Neural cell (in vitro differentiated cells): ENCODE measurements around the gene RAB40A. TPM values are rescaled to one million over a fixed set of nuclear protein-coding genes. Genes with fewer than 3 reads are reported as not detected.

Source experiments
- H2AFZ ChIP-seq: fragments of 200-600, 300-800 bp; sonication (generic), shearing (Covaris generic); 2 replicates; pipeline ENCODE4 v1.6.0; 2014; ENCODE audit warnings: low read depth, mild to moderate bottlenecking, antibody characterized with exemption, low read length, moderate library complexity
- H3F3A ChIP-seq: fragments of 200-600 bp; shearing (Covaris generic); 2 replicates; pipeline ENCODE4 v1.6.1; 2016; ENCODE audit warnings: mild to moderate bottlenecking, moderate library complexity, mixed read lengths, antibody characterized with exemption, low read length; ENCODE audit not compliant: insufficient read depth, poor library complexity, severe bottlenecking
- H3K27ac ChIP-seq: fragments of 200-600, 300-800 bp; sonication (generic), shearing (Covaris generic); 2 replicates; pipeline ENCODE4 v1.5.1; 2014; ENCODE audit warnings: mild to moderate bottlenecking, low read length, moderate library complexity
- H3K27me3 ChIP-seq: fragments of 300-800, 200-600 bp; sonication (generic), shearing (Covaris generic); 2 replicates; pipeline ENCODE4 v1.6.0; 2014; ENCODE audit warnings: mild to moderate bottlenecking, low read depth, low read length, moderate library complexity; ENCODE audit not compliant: insufficient read depth
- H3K36me3 ChIP-seq: fragments of 300-800, 200-600 bp; sonication (generic), shearing (Covaris generic); 2 replicates; pipeline ENCODE4 v1.5.1; 2014; ENCODE audit warnings: mild to moderate bottlenecking, antibody characterized with exemption, low read length, moderate library complexity; ENCODE audit not compliant: insufficient read depth
- H3K4me2 ChIP-seq: fragments of 300-800, 200-600 bp; sonication (generic), shearing (Covaris generic); 2 replicates; pipeline ENCODE4 v1.6.0; 2014; ENCODE audit warnings: mild to moderate bottlenecking, low read length
- H3K4me3 ChIP-seq: fragments of 300-800, 200-600 bp; sonication (generic), shearing (Covaris generic); 2 replicates; pipeline ENCODE4 v1.5.1; 2014; ENCODE audit warnings: mild to moderate bottlenecking, low read length, moderate library complexity
- H3K79me2 ChIP-seq: fragments of 200-600 bp; shearing (Covaris generic); replicated peaks from 2 replicates; pipeline ENCODE4 v1.6.0; 2014; ENCODE audit warnings: mild to moderate bottlenecking, low read length, moderate library complexity; ENCODE audit not compliant: insufficient read depth
- H3K9ac ChIP-seq: fragments of 300-800, 200-600 bp; sonication (generic), shearing (Covaris generic); 2 replicates; pipeline ENCODE4 v1.6.1; 2016; ENCODE audit warnings: mild to moderate bottlenecking, low read length, mixed read lengths
- H3K9me2 ChIP-seq: fragments of 200-600 bp; shearing (Covaris generic); 2 replicates; pipeline ENCODE4 v1.6.1; 2016; ENCODE audit warnings: mild to moderate bottlenecking, low read length, mixed read lengths; ENCODE audit not compliant: insufficient read depth
- H3K9me3 ChIP-seq: fragments of 200-600, 300-800 bp; sonication (generic), shearing (Covaris generic); 2 replicates; pipeline ENCODE4 v1.6.1; 2016; ENCODE audit warnings: mild to moderate bottlenecking, mixed run types, low read length, moderate library complexity, mixed read lengths
- H4K20me1 ChIP-seq: fragments of 200-600 bp; shearing (Covaris generic); 2 replicates; pipeline ENCODE4 v1.6.1; 2016; ENCODE audit warnings: mild to moderate bottlenecking, mixed run types; ENCODE audit not compliant: insufficient read depth
- CTCF ChIP-seq: fragments of 450-650 bp; IDR thresholded peaks from 2 replicates; pipeline ENCODE4 v1.5.1; 2014; ENCODE audit warnings: antibody characterized with exemption, mild to moderate bottlenecking, moderate library complexity; ENCODE audit not compliant: poor library complexity, severe bottlenecking
- EP300 ChIP-seq: fragments of 450-650 bp; conservative IDR thresholded peaks from 2 replicates; pipeline ENCODE4 v1.6.1; 2014; ENCODE audit warnings: antibody characterized with exemption, mild to moderate bottlenecking, moderate library complexity; ENCODE audit not compliant: poor library complexity, severe bottlenecking
- EZH2 ChIP-seq: fragments of 200-600, 300-800 bp; shearing (Covaris generic), sonication (generic); IDR thresholded peaks from 2 replicates; pipeline ENCODE4 v1.6.1; 2014; ENCODE audit warnings: antibody characterized with exemption, low read length, borderline replicate concordance, mild to moderate bottlenecking; ENCODE audit not compliant: insufficient read depth, poor library complexity, severe bottlenecking
- MXI1 ChIP-seq: fragments of 450-650 bp; conservative IDR thresholded peaks from 2 replicates; pipeline ENCODE4 v1.6.1; 2014; ENCODE audit warnings: antibody characterized with exemption, mild to moderate bottlenecking; ENCODE audit not compliant: poor library complexity, severe bottlenecking
- POLR2AphosphoS5 ChIP-seq: IDR thresholded peaks from 2 replicates; pipeline ENCODE4 v1.6.1; 2012
- RAD21 ChIP-seq: fragments of 450-650 bp; conservative IDR thresholded peaks from 2 replicates; pipeline ENCODE4 v1.6.1; 2014; ENCODE audit warnings: antibody characterized with exemption, mild to moderate bottlenecking, moderate library complexity
- REST ChIP-seq: IDR thresholded peaks from 2 replicates; pipeline ENCODE4 v1.6.1; 2012; ENCODE audit warnings: borderline replicate concordance
- SMC3 ChIP-seq: fragments of 450-650 bp; conservative IDR thresholded peaks from 2 replicates; pipeline ENCODE4 v1.6.1; 2014; ENCODE audit warnings: antibody characterized with exemption, mild to moderate bottlenecking, moderate library complexity; ENCODE audit not compliant: poor library complexity
- TAF1 ChIP-seq: IDR thresholded peaks from 2 replicates; pipeline ENCODE4 v1.6.1; 2012; ENCODE audit warnings: low read depth
- polyA plus RNA-seq: library from polyadenylated mRNA; depleted of rRNA; stranded (reverse); fragments of >200 nt; gene quantifications from 2 replicates; pipeline ENCODE4 v1.2.3, GENCODE V29; 2014

RAB40A gene
- polyA plus RNA-seq, 1 donor from 2014 or later: 1.9 TPM

GRCh38 chrX:103488794-103489193 is 30.5 kb downstream of the RAB40A start:
- no peak overlapping the region for H3K27ac ChIP-seq

GRCh38 chrX:103488332-103488731 is 31.0 kb downstream of the RAB40A start:
- Histone ChIP-seq H3K4me3 (no peak overlapping the region), H3F3A (no peaks in the 10 kb centered on the region), H3K79me2 (no peaks in the 10 kb centered on the region), H3K9ac (no peak overlapping the region), H3K27me3 (no peaks in the 10 kb centered on the region), H3K36me3 (no peaks in the 10 kb centered on the region), H3K9me3 (no peaks in the 10 kb centered on the region), H2AFZ (no peak overlapping the region), H3K27ac (no peak overlapping the region), H3K9me2 (no peaks in the 10 kb centered on the region), H4K20me1 (no peaks in the 10 kb centered on the region), H3K4me2 (no peak overlapping the region)
- TF ChIP-seq EZH2 (no peak), TAF1 (no peak), CTCF (peak; percentile 23), RAD21 (no peak)

More at GRCh38 chrX:103488794-103489193, 30.5 kb downstream of the RAB40A start:
- Histone ChIP-seq H2AFZ (no peak overlapping the region), H3K4me2 (no peak overlapping the region), H3K27me3 (no peaks in the 10 kb centered on the region), H3K36me3 (no peaks in the 10 kb centered on the region), H3K79me2 (no peaks in the 10 kb centered on the region), H3K9me2 (no peaks in the 10 kb centered on the region), H3K9me3 (no peaks in the 10 kb centered on the region), H4K20me1 (no peaks in the 10 kb centered on the region), H3K9ac (no peak overlapping the region), H3K4me3 (no peak overlapping the region), H3F3A (no peaks in the 10 kb centered on the region)
- no peak for TF ChIP-seq POLR2AphosphoS5
- no peak for TF ChIP-seq RAD21
- no peak for TF ChIP-seq EZH2
- no peak for TF ChIP-seq MXI1
- TF ChIP-seq EP300: no peak

GRCh38 chrX:103483720-103484119 is 35.6 kb downstream of the RAB40A start:
- H2AFZ ChIP-seq: no peak overlapping the region
- H3K27me3 ChIP-seq: no peaks in the 10 kb centered on the region
- H3K27ac ChIP-seq: no peak overlapping the region
- no peak overlapping the region for H3K9ac ChIP-seq
- no peaks in the 10 kb centered on the region for H3K36me3 ChIP-seq
- H3K79me2 ChIP-seq: no peaks in the 10 kb centered on the region
- no peak for TF ChIP-seq RAD21
- TF ChIP-seq CTCF: no peak
- TF ChIP-seq SMC3: no peak
- TF ChIP-seq POLR2AphosphoS5: no peak
- TF ChIP-seq MXI1: no peak
- no peak for TF ChIP-seq REST
- no peak for TF ChIP-seq TAF1
- no peak for TF ChIP-seq EZH2
- no peak for TF ChIP-seq EP300
- H3K9me3 ChIP-seq: no peaks in the 10 kb centered on the region
- H3F3A ChIP-seq: no peaks in the 10 kb centered on the region
- H3K4me3 ChIP-seq: no peak overlapping the region
- H3K4me2 ChIP-seq: no peak overlapping the region
- H4K20me1 ChIP-seq: no peaks in the 10 kb centered on the region
- H3K9me2 ChIP-seq: no peaks in the 10 kb centered on the region
